Mesenchymal stem cell (in vitro differentiated cells and primary cell): ENCODE data around the gene SORBS2.
A peak's percentile ranks its signal among the peaks of the same experiment; 100 is the strongest.
"Not testable (repeated sequence)": the region's sequence is repeated elsewhere in the genome, so short reads cannot be mapped to it uniquely, and the experiment has no call there.

Experiments
- DNase-seq: peaks from one replicate; pipeline ENCODE4 v3.0.0-alpha.2; 2013
- H2AFZ ChIP-seq: one replicate; pipeline ENCODE4 v1.6.1; 2013; ENCODE audit warnings: low read depth, mild to moderate bottlenecking, control low read depth, inconsistent platforms, low read length, moderate library complexity
- H2AK5ac ChIP-seq: 2 replicates; pipeline ENCODE4 v1.6.1; 2013; ENCODE audit warnings: low read length, moderate library complexity, mild to moderate bottlenecking, inconsistent platforms; ENCODE audit not compliant: severe bottlenecking
- H2BK120ac ChIP-seq: one replicate; pipeline ENCODE4 v1.6.1; 2013; ENCODE audit warnings: low read depth, mild to moderate bottlenecking, inconsistent platforms, low read length, moderate library complexity
- H2BK12ac ChIP-seq, 2 experiments: one replicate each; pipeline ENCODE4 v1.6.1; 2013; ENCODE audit warnings: inconsistent platforms in 2 of 2, low read length in 2 of 2, mild to moderate bottlenecking in 2 of 2, moderate library complexity in 2 of 2, control low read depth in 1 of 2
- H2BK15ac ChIP-seq: one replicate; pipeline ENCODE4 v1.6.1; 2013; ENCODE audit warnings: mild to moderate bottlenecking, low read depth, inconsistent platforms; ENCODE audit not compliant: poor library complexity, severe bottlenecking
- H2BK5ac ChIP-seq: 2 replicates; pipeline ENCODE4 v1.6.1; 2013; ENCODE audit warnings: low read depth, mild to moderate bottlenecking, low read length, control low read depth, inconsistent platforms; ENCODE audit not compliant: poor library complexity, severe bottlenecking
- H3K14ac ChIP-seq, 2 experiments: one replicate each; pipeline ENCODE4 v1.6.1; 2013; ENCODE audit warnings: inconsistent platforms in 2 of 2, low read length in 2 of 2, control low read depth in 1 of 2, mild to moderate bottlenecking in 1 of 2, moderate library complexity in 1 of 2
- H3K18ac ChIP-seq, 2 experiments: one replicate each; pipeline ENCODE4 v1.6.1; 2013; ENCODE audit warnings: inconsistent platforms in 2 of 2, low read length in 2 of 2, control low read depth in 1 of 2, low read depth in 1 of 2, mild to moderate bottlenecking in 1 of 2
- H3K23ac ChIP-seq, 2 experiments: one replicate each; pipeline ENCODE4 v1.6.1; 2013; ENCODE audit warnings: inconsistent platforms in 2 of 2, low read length in 2 of 2, mild to moderate bottlenecking in 2 of 2, moderate library complexity in 2 of 2, control low read depth in 1 of 2
- H3K27ac ChIP-seq: 2 replicates; pipeline ENCODE4 v1.5.1; 2013; ENCODE audit warnings: mild to moderate bottlenecking, moderate library complexity, low read length, control low read depth, inconsistent platforms; ENCODE audit not compliant: poor library complexity, severe bottlenecking
- H3K27me3 ChIP-seq, 2 experiments: 2 replicates each; pipeline versions ENCODE4 v1.6.1 to v1.7.0; 2013; ENCODE audit warnings: low read length in 2 of 2, mild to moderate bottlenecking in 2 of 2, moderate library complexity in 2 of 2, control low read depth in 1 of 2, inconsistent platforms in 1 of 2; ENCODE audit not compliant: control insufficient read depth in 1 of 2, insufficient read depth in 1 of 2
- H3K36me3 ChIP-seq, 2 experiments: 2 replicates each; pipeline versions ENCODE4 v1.6.1 to v1.7.0; 2013; ENCODE audit warnings: low read length in 2 of 2, control low read depth in 1 of 2, inconsistent platforms in 1 of 2, low read depth in 1 of 2, mild to moderate bottlenecking in 1 of 2; ENCODE audit not compliant: insufficient read depth in 2 of 2, control insufficient read depth in 1 of 2
- H3K4ac ChIP-seq, 2 experiments: one replicate each; pipeline ENCODE4 v1.6.1; 2013; ENCODE audit warnings: inconsistent platforms in 2 of 2, low read length in 2 of 2, mild to moderate bottlenecking in 2 of 2, moderate library complexity in 2 of 2, control low read depth in 1 of 2, low read depth in 1 of 2
- H3K4me1 ChIP-seq: 2 replicates; pipeline ENCODE4 v1.6.1; 2013; ENCODE audit warnings: low read depth, low read length, control low read depth; ENCODE audit not compliant: control insufficient read depth, insufficient read depth
- H3K4me2 ChIP-seq: 2 replicates; pipeline ENCODE4 v1.6.1; 2013; ENCODE audit warnings: low read length, mild to moderate bottlenecking, inconsistent platforms; ENCODE audit not compliant: poor library complexity, severe bottlenecking
- H3K4me3 ChIP-seq, 2 experiments: 2 replicates each; pipeline versions ENCODE4 v1.5.1 to v1.7.0; 2013; ENCODE audit warnings: low read length in 2 of 2, mild to moderate bottlenecking in 2 of 2, control low read depth in 1 of 2, low read depth in 1 of 2; ENCODE audit not compliant: insufficient read depth in 1 of 2
- H3K79me1 ChIP-seq: replicated peaks from 2 replicates; pipeline ENCODE4 v1.6.1; 2013; ENCODE audit warnings: mild to moderate bottlenecking, control low read depth, low read length, inconsistent platforms; ENCODE audit not compliant: poor library complexity, severe bottlenecking
- H3K9ac ChIP-seq: 2 replicates; pipeline ENCODE4 v1.7.0; 2013; ENCODE audit warnings: mild to moderate bottlenecking, low read length, moderate library complexity
- H3K9me3 ChIP-seq: 2 replicates; pipeline ENCODE4 v1.7.0; 2013; ENCODE audit warnings: mild to moderate bottlenecking, low read length; ENCODE audit not compliant: control insufficient read depth
- H4K8ac ChIP-seq: one replicate; pipeline ENCODE4 v1.6.1; 2013; ENCODE audit warnings: inconsistent platforms, mild to moderate bottlenecking, low read length, moderate library complexity
- H4K91ac ChIP-seq: one replicate; pipeline ENCODE4 v1.6.1; 2013; ENCODE audit warnings: mild to moderate bottlenecking, low read length, inconsistent platforms
- WGBS: methylation state at CpG from one replicate; pipeline ENCODE4 v1.1.7; 2013; ENCODE audit warnings: mixed read lengths; 5-methylcytosine and 5-hydroxymethylcytosine counted together

Gene SORBS2

GRCh38 chr4:185562531-185562930 lies 249.5 kb downstream of the SORBS2 start:
- Histone ChIP-seq H3K4me2 (no peak overlapping the region), H3K14ac (no peak overlapping the region), H2BK15ac (no peak overlapping the region), H3K36me3 (no peaks in the 10 kb centered on the region), H3K79me1 (no peaks in the 10 kb centered on the region), H2BK5ac (no peak overlapping the region), H2AFZ (no peak overlapping the region), H4K8ac (no peak overlapping the region), H3K4me3 (no peak overlapping the region), H3K4ac (no peak overlapping the region), H3K9me3 (no peaks in the 10 kb centered on the region), H3K27me3 (no peaks in the 10 kb centered on the region), H3K27ac (no peak overlapping the region), H2BK120ac (peak overlapping the region; percentile 13), H3K9ac (no peak overlapping the region), H3K18ac (no peak overlapping the region), H2BK12ac (peak overlapping the region in 1 of 2 experiments; percentile 13), H3K23ac (no peak overlapping the region), H2AK5ac (no peak overlapping the region), H4K91ac (no peak overlapping the region), H3K4me1 (peaks cover 9% of the 10 kb centered on the region)
- DNase-seq, result no peak
- WGBS, result 94% methylated on average over 3 of the region's 3 CpGs

GRCh38 chr4:185560316-185560715 lies 251.7 kb downstream of the SORBS2 start:
- Histone ChIP-seq H3K4me1 (peaks cover 6% of the 10 kb centered on the region), H2BK120ac (peak overlapping the region; percentile 82), H3K9me3 (no peaks in the 10 kb centered on the region), H3K4me2 (no peak overlapping the region), H2AFZ (no peak overlapping the region), H2BK15ac (peak overlapping the region; percentile 82), H2AK5ac (no peak overlapping the region), H3K18ac (peak overlapping the region; percentile 5 to 88), H4K91ac (peak overlapping the region; percentile 91), H2BK5ac (no peak overlapping the region), H3K14ac (no peak overlapping the region), H3K23ac (no peak overlapping the region), H3K27ac (peak overlapping the region; percentile 4), H3K36me3 (no peaks in the 10 kb centered on the region), H2BK12ac (peak overlapping the region in 1 of 2 experiments; percentile 1), H3K27me3 (no peaks in the 10 kb centered on the region), H3K9ac (no peak overlapping the region), H3K4me3 (no peak overlapping the region), H4K8ac (peak overlapping the region; percentile 95), H3K79me1 (no peaks in the 10 kb centered on the region), H3K4ac (peak overlapping the region; percentile 12 to 46)
- 86% methylated on average over 5 of the region's 5 CpGs for WGBS
- DNase-seq, result no peak

DNA sequence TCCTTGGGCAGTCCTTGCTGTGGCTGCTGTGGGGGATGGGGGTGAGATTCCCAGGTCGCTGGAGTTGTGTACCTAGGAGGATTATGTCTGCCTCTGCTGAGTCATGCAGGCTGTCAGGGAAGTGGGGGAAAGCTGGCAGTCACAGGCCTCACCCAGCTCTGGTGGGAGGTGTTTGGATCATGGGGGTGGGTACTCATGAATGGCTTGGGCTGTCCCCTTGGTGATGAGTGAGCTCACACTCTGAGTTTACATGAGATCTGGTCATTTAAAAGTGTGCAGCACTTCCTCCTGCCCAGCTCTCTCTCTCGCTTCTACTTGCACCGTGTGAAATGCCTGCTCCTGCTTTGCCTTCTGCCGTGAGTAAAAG lies 252.1 kb downstream of the SORBS2 start:
- 7% methylated on average over 4 of the region's 4 CpGs for WGBS
- Histone ChIP-seq H3K23ac (no peak overlapping the region), H2BK12ac (peak overlapping the region in 1 of 2 experiments; percentile 29), H3K14ac (no peak overlapping the region), H3K18ac (peak overlapping the region; percentile 28 to 88), H4K91ac (peak overlapping the region; percentile 68), H2AK5ac (no peak overlapping the region), H3K9ac (no peak overlapping the region), H4K8ac (peak overlapping the region; percentile 95), H2BK120ac (peak overlapping the region; percentile 82), H3K36me3 (no peaks in the 10 kb centered on the region), H3K9me3 (no peaks in the 10 kb centered on the region), H3K79me1 (no peaks in the 10 kb centered on the region), H3K4ac (no peak overlapping the region), H2BK5ac (peak overlapping the region; percentile 49), H3K4me1 (peaks cover 6% of the 10 kb centered on the region), H3K27ac (peak overlapping the region; percentile 70), H2AFZ (no peak overlapping the region), H3K4me3 (no peak overlapping the region), H3K27me3 (no peaks in the 10 kb centered on the region), H3K4me2 (no peak overlapping the region), H2BK15ac (no peak overlapping the region)
- DNase-seq, result peak; percentile 99

DNA sequence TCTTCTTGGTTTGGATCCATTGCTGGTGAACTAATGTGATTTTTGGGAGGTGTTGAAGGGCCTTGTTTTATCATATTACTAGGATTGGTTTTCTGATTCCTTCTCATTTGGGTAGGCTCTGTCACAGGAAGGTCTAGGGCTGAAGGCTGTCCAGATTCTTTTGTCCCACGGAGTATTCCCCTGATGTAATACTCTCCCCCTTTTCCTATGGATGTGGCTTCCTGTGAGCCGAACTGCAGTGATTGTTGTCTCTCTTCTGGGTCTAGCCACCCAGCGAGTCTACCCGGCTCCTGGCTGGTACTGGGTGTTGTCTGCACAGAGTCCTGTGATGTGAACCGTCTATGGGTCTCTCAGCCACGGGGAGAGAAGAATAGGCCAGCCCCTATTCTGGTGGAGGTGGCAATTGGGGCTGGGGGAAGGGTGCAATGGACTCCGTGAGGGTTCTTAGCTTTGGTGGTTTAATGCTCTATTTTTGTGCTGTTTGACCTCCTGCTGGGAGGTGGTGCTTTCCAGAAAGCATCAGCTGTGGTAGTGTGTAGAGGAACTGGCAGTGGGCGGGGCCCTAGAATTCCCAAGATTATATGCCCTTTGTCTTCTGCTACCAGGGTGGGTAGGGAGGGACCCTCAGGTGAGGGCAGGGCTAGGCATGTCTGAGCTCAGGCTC lies 252.6 kb downstream of the SORBS2 start:
- H3K18ac ChIP-seq, result peak overlapping the region; percentile 84 to 88
- not testable (repeated sequence) for H3K79me1 ChIP-seq, H3K9me3 ChIP-seq, H3K4me3 ChIP-seq, H3K27me3 ChIP-seq, H3K9ac ChIP-seq, H3K4me1 ChIP-seq, H2AFZ ChIP-seq, H3K23ac ChIP-seq, H3K36me3 ChIP-seq, H3K4me2 ChIP-seq
- peak overlapping the region; percentile 83 to 84 for H2BK12ac ChIP-seq
- peak overlapping the region; percentile 90 for H2BK15ac ChIP-seq
- H3K27ac ChIP-seq, result peak overlapping the region; percentile 70
- 74% methylated on average over 8 of the region's 8 CpGs for WGBS
- peak overlapping the region in 1 of 2 experiments; percentile 12 for H3K14ac ChIP-seq
- peak overlapping the region; percentile 51 to 89 for H3K4ac ChIP-seq
- peak overlapping the region; percentile 16 for H2AK5ac ChIP-seq
- peak; percentile 85 for DNase-seq
- H4K8ac ChIP-seq, result peak overlapping the region; percentile 95
- H4K91ac ChIP-seq, result peak overlapping the region; percentile 68
- H2BK120ac ChIP-seq, result peak overlapping the region; percentile 42
- peak overlapping the region; percentile 49 for H2BK5ac ChIP-seq
